Uterus (tissue), 2 donors: ENCODE measurements around the gene IRF4.

ENCODE experiments used
- POLR2A ChIP-seq, 2 donors: fragments of 450-650 bp; IDR thresholded peaks; one replicate each; pipeline ENCODE4 v1.6.1; 2016; ENCODE audit warnings: antibody characterized with exemption in 2 of 2, mild to moderate bottlenecking in 1 of 2, moderate library complexity in 1 of 2
- TF ChIP-seq, protein P1 (sequence below), 4 experiments: fragments of 200-600 bp in 2 of 4; fragments of 450-650 bp in 2 of 4; sonication (generic) in 2 of 4; IDR thresholded peaks; one replicate each; pipeline ENCODE4 v1.5.1; 2016 to 2019; ENCODE audit warnings: antibody characterized with exemption in 4 of 4, mild to moderate bottlenecking in 2 of 4, moderate library complexity in 1 of 4

DNA sequence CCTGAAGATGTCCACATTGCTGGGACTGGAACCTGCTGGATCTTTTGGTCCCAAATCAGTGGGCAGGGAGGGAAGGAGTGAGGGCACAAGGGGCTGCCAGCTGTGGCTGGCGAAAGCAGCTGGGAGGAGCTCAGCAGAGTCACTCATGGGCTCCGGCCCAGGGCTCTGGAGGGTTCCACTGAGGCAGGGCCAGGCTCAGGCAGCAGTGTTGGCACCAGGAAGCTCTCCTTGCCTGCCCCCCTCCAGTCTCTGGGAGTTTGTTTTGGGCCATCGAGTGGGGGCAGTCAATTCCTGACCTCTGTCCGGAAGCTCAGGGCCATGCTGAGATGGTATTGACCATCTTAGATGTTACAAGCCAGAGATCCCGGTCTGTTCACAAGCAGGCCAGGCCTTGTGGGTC, 39.1 kb upstream of the IRF4 start:
- TF ChIP-seq, protein P1, sequence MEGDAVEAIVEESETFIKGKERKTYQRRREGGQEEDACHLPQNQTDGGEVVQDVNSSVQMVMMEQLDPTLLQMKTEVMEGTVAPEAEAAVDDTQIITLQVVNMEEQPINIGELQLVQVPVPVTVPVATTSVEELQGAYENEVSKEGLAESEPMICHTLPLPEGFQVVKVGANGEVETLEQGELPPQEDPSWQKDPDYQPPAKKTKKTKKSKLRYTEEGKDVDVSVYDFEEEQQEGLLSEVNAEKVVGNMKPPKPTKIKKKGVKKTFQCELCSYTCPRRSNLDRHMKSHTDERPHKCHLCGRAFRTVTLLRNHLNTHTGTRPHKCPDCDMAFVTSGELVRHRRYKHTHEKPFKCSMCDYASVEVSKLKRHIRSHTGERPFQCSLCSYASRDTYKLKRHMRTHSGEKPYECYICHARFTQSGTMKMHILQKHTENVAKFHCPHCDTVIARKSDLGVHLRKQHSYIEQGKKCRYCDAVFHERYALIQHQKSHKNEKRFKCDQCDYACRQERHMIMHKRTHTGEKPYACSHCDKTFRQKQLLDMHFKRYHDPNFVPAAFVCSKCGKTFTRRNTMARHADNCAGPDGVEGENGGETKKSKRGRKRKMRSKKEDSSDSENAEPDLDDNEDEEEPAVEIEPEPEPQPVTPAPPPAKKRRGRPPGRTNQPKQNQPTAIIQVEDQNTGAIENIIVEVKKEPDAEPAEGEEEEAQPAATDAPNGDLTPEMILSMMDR (IDR thresholded peaks at IDR 0.05): no peak
- TF ChIP-seq POLR2A (IDR thresholded peaks at IDR 0.05): no peak
